Measurements from ENCODE around the gene HAUS6. TPM values are rescaled to one million over a fixed set of nuclear protein-coding genes. Genes with fewer than 3 reads are reported as not detected.

Gene HAUS6
- total and polyA plus RNA-seq, 4 donors: 1.9 to 10.1 (median 5.6) TPM

- DNase-seq (ENCODE audit: low spot score): no peak
- H3K9ac ChIP-seq (ENCODE audit: low read depth in 1 of 2, low read length in 2 of 2): no peak overlapping the region
- no peaks in the 10 kb centered on the region for H3K27me3 ChIP-seq (ENCODE audit: control insufficient read depth in 4 of 4, insufficient read depth in 4 of 4, low read length in 3 of 4)
- H3K9me3 ChIP-seq (ENCODE audit: control insufficient read depth in 4 of 4, low read length in 3 of 4): no peaks in the 10 kb centered on the region
- no peaks in the 10 kb centered on the region for H3K36me3 ChIP-seq (ENCODE audit: control insufficient read depth in 4 of 4, insufficient read depth in 3 of 4, low read depth in 1 of 4, low read length in 3 of 4)
- no peak overlapping the region for H3K27ac ChIP-seq (ENCODE audit: low read depth in 1 of 2, low read length in 2 of 2)
- 63% methylated on average over 4 of the region's 4 CpGs for WGBS
- H3K4me1 ChIP-seq (ENCODE audit: control insufficient read depth in 4 of 4, insufficient read depth in 4 of 4, low read length in 3 of 4): no peaks in the 10 kb centered on the region
- TF ChIP-seq JUND (IDR thresholded peaks at IDR 0.05) (no peak), YY1 (IDR thresholded peaks at IDR 0.05) (no peak), HNF4A (conservative IDR thresholded peaks at IDR 0.05) (no peak), NR2F2 (IDR thresholded peaks at IDR 0.05) (no peak), TAF1 (conservative IDR thresholded peaks at IDR 0.05) (no peak), REST (IDR thresholded peaks at IDR 0.05) (no peak), EGR1 (IDR thresholded peaks at IDR 0.05; ENCODE audit: low read depth in 2 of 2) (no peak), RXRA (IDR thresholded peaks at IDR 0.05) (no peak), CTCF (IDR thresholded peaks at IDR 0.05; ENCODE audit: low read depth, low read length, missing input control) (no peak), GABPA (IDR thresholded peaks at IDR 0.05 in 1 of 2, conservative IDR thresholded peaks at IDR 0.05 in 1 of 2) (no peak), FOXA2 (IDR thresholded peaks at IDR 0.05) (no peak), MAX (IDR thresholded peaks at IDR 0.05) (no peak), ZBTB33 (IDR thresholded peaks at IDR 0.05) (no peak), HNF4G (IDR thresholded peaks at IDR 0.05) (no peak), SP1 (IDR thresholded peaks at IDR 0.05) (no peak)
- H3K4me3 ChIP-seq (ENCODE audit: low read depth in 1 of 3, low read length in 3 of 3): no peak overlapping the region
Measured at GRCh38 chr9:19018201-19018600, 84.5 kb downstream of the HAUS6 start.

- no peaks in the 10 kb centered on the region for H3K36me3 ChIP-seq (ENCODE audit: control insufficient read depth in 4 of 4, insufficient read depth in 3 of 4, low read depth in 1 of 4, low read length in 3 of 4)
Measured at GRCh38 chr9:19009391-19009965, 93.2 kb downstream of the HAUS6 start.

More at GRCh38 chr9:19009391-19009965, 93.2 kb downstream of the HAUS6 start:
- H3K9ac ChIP-seq (ENCODE audit: low read depth in 1 of 2, low read length in 2 of 2): no peak overlapping the region
- no peak for DNase-seq (ENCODE audit: low spot score)
- H3K4me3 ChIP-seq (ENCODE audit: low read depth in 1 of 3, low read length in 3 of 3): no peak overlapping the region
- no peaks in the 10 kb centered on the region for H3K9me3 ChIP-seq (ENCODE audit: control insufficient read depth in 4 of 4, low read length in 3 of 4)
- no peak overlapping the region for H3K27ac ChIP-seq (ENCODE audit: low read depth in 1 of 2, low read length in 2 of 2)
- WGBS: 75% methylated on average over 5 of the region's 5 CpGs
- no peak for TF ChIP-seq RXRA (IDR thresholded peaks at IDR 0.05)
- H3K27me3 ChIP-seq (ENCODE audit: control insufficient read depth in 4 of 4, insufficient read depth in 4 of 4, low read length in 3 of 4): no peaks in the 10 kb centered on the region
- H3K4me1 ChIP-seq (ENCODE audit: control insufficient read depth in 4 of 4, insufficient read depth in 4 of 4, low read length in 3 of 4): no peaks in the 10 kb centered on the region

Small RNA genes lying within 50 kb of the gene (small RNA-seq; reads per million reads assigned to genes)
- gene RF00019 (not detected), gene RNU6-264P (not detected), gene SCARNA8 (9.0 reads per million, percentile 94 among the genes with 10 or more reads in this experiment)

Other genes starting within 250 kb of the HAUS6 start
- under 1 TPM; under 0.01 to 0.05 TPM for gene SAXO1, start 69.7 kb downstream of the HAUS6 start, total RNA-seq
- gene SAXO1, start 69.7 kb downstream of the HAUS6 start, polyA plus RNA-seq: under 1 TPM in 1 of 2 donors, not detected in 1; 0.01 TPM
- 10 to 100 TPM; 25.4 to 31.8 TPM for gene RRAGA, start 53.5 kb downstream of the HAUS6 start, total RNA-seq
- 10 to 100 TPM; 49.0 to 52.4 TPM for gene RRAGA, start 53.5 kb downstream of the HAUS6 start, polyA plus RNA-seq
- gene PLIN2, start 24.6 kb upstream of the HAUS6 start, total RNA-seq: 100 to 1,000 TPM in 1 of 2 donors, 10 to 100 TPM in 1; 72.7 to 688 TPM
- 100 to 1,000 TPM; 344 to 513 TPM for gene PLIN2, start 24.6 kb upstream of the HAUS6 start, polyA plus RNA-seq
- gene DENND4C, start 127.8 kb upstream of the HAUS6 start, total RNA-seq: 10 to 100 TPM; 20.5 to 54.9 TPM
- 1 to 10 TPM; 6.9 to 9.1 TPM for gene DENND4C, start 127.8 kb upstream of the HAUS6 start, polyA plus RNA-seq